Mesenchymal stem cell (in vitro differentiated cells and primary cell): ENCODE measurements around the gene PKP2.

ENCODE experiments used
- DNase-seq: peaks from one replicate; pipeline ENCODE4 v3.0.0-alpha.2; 2013
- H2AFZ ChIP-seq: one replicate; pipeline ENCODE4 v1.6.1; 2013; ENCODE audit warnings: low read depth, mild to moderate bottlenecking, control low read depth, inconsistent platforms, low read length, moderate library complexity
- H2AK5ac ChIP-seq: 2 replicates; pipeline ENCODE4 v1.6.1; 2013; ENCODE audit warnings: low read length, moderate library complexity, mild to moderate bottlenecking, inconsistent platforms; ENCODE audit not compliant: severe bottlenecking
- H2BK120ac ChIP-seq: one replicate; pipeline ENCODE4 v1.6.1; 2013; ENCODE audit warnings: low read depth, mild to moderate bottlenecking, inconsistent platforms, low read length, moderate library complexity
- H2BK12ac ChIP-seq, 2 experiments: one replicate each; pipeline ENCODE4 v1.6.1; 2013; ENCODE audit warnings: inconsistent platforms in 2 of 2, low read length in 2 of 2, mild to moderate bottlenecking in 2 of 2, moderate library complexity in 2 of 2, control low read depth in 1 of 2
- H2BK15ac ChIP-seq: one replicate; pipeline ENCODE4 v1.6.1; 2013; ENCODE audit warnings: mild to moderate bottlenecking, low read depth, inconsistent platforms; ENCODE audit not compliant: poor library complexity, severe bottlenecking
- H2BK5ac ChIP-seq: 2 replicates; pipeline ENCODE4 v1.6.1; 2013; ENCODE audit warnings: low read depth, mild to moderate bottlenecking, low read length, control low read depth, inconsistent platforms; ENCODE audit not compliant: poor library complexity, severe bottlenecking
- H3K14ac ChIP-seq, 2 experiments: one replicate each; pipeline ENCODE4 v1.6.1; 2013; ENCODE audit warnings: inconsistent platforms in 2 of 2, low read length in 2 of 2, control low read depth in 1 of 2, mild to moderate bottlenecking in 1 of 2, moderate library complexity in 1 of 2
- H3K18ac ChIP-seq, 2 experiments: one replicate each; pipeline ENCODE4 v1.6.1; 2013; ENCODE audit warnings: inconsistent platforms in 2 of 2, low read length in 2 of 2, control low read depth in 1 of 2, low read depth in 1 of 2, mild to moderate bottlenecking in 1 of 2
- H3K23ac ChIP-seq, 2 experiments: one replicate each; pipeline ENCODE4 v1.6.1; 2013; ENCODE audit warnings: inconsistent platforms in 2 of 2, low read length in 2 of 2, mild to moderate bottlenecking in 2 of 2, moderate library complexity in 2 of 2, control low read depth in 1 of 2
- H3K27ac ChIP-seq: 2 replicates; pipeline ENCODE4 v1.5.1; 2013; ENCODE audit warnings: mild to moderate bottlenecking, moderate library complexity, low read length, control low read depth, inconsistent platforms; ENCODE audit not compliant: poor library complexity, severe bottlenecking
- H3K27me3 ChIP-seq, 2 experiments: 2 replicates each; pipeline versions ENCODE4 v1.6.1 to v1.7.0; 2013; ENCODE audit warnings: low read length in 2 of 2, mild to moderate bottlenecking in 2 of 2, moderate library complexity in 2 of 2, control low read depth in 1 of 2, inconsistent platforms in 1 of 2; ENCODE audit not compliant: control insufficient read depth in 1 of 2, insufficient read depth in 1 of 2
- H3K36me3 ChIP-seq, 2 experiments: 2 replicates each; pipeline versions ENCODE4 v1.6.1 to v1.7.0; 2013; ENCODE audit warnings: low read length in 2 of 2, control low read depth in 1 of 2, inconsistent platforms in 1 of 2, low read depth in 1 of 2, mild to moderate bottlenecking in 1 of 2; ENCODE audit not compliant: insufficient read depth in 2 of 2, control insufficient read depth in 1 of 2
- H3K4ac ChIP-seq, 2 experiments: one replicate each; pipeline ENCODE4 v1.6.1; 2013; ENCODE audit warnings: inconsistent platforms in 2 of 2, low read length in 2 of 2, mild to moderate bottlenecking in 2 of 2, moderate library complexity in 2 of 2, control low read depth in 1 of 2, low read depth in 1 of 2
- H3K4me1 ChIP-seq: 2 replicates; pipeline ENCODE4 v1.6.1; 2013; ENCODE audit warnings: low read depth, low read length, control low read depth; ENCODE audit not compliant: control insufficient read depth, insufficient read depth
- H3K4me2 ChIP-seq: 2 replicates; pipeline ENCODE4 v1.6.1; 2013; ENCODE audit warnings: low read length, mild to moderate bottlenecking, inconsistent platforms; ENCODE audit not compliant: poor library complexity, severe bottlenecking
- H3K4me3 ChIP-seq, 2 experiments: 2 replicates each; pipeline versions ENCODE4 v1.5.1 to v1.7.0; 2013; ENCODE audit warnings: low read length in 2 of 2, mild to moderate bottlenecking in 2 of 2, control low read depth in 1 of 2, low read depth in 1 of 2; ENCODE audit not compliant: insufficient read depth in 1 of 2
- H3K79me1 ChIP-seq: replicated peaks from 2 replicates; pipeline ENCODE4 v1.6.1; 2013; ENCODE audit warnings: mild to moderate bottlenecking, control low read depth, low read length, inconsistent platforms; ENCODE audit not compliant: poor library complexity, severe bottlenecking
- H3K9ac ChIP-seq: 2 replicates; pipeline ENCODE4 v1.7.0; 2013; ENCODE audit warnings: mild to moderate bottlenecking, low read length, moderate library complexity
- H3K9me3 ChIP-seq: 2 replicates; pipeline ENCODE4 v1.7.0; 2013; ENCODE audit warnings: mild to moderate bottlenecking, low read length; ENCODE audit not compliant: control insufficient read depth
- H4K8ac ChIP-seq: one replicate; pipeline ENCODE4 v1.6.1; 2013; ENCODE audit warnings: inconsistent platforms, mild to moderate bottlenecking, low read length, moderate library complexity
- H4K91ac ChIP-seq: one replicate; pipeline ENCODE4 v1.6.1; 2013; ENCODE audit warnings: mild to moderate bottlenecking, low read length, inconsistent platforms
- WGBS: methylation state at CpG from one replicate; pipeline ENCODE4 v1.1.7; 2013; ENCODE audit warnings: mixed read lengths; 5-methylcytosine and 5-hydroxymethylcytosine counted together

Gene PKP2

DNA sequence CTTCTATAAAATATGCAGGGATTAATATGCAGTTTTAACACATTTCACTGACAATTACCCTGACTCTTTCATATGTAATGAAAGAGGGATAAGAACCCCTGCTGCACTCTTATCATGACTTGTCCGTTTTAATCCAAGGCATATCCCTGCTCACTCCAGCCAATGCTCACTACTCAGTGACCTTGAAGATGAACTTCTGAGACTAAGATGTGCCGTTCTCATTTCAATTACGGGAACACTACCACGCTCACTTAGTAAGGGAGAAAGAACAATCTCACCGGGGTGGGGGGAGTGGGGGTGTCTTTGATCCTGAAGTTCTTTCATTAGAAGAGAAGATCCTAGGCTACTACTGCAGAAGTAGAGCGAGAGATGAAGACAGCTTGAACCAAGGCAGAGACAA is 50.5 kb downstream of the PKP2 start:
- H2AK5ac ChIP-seq, result no peak overlapping the region
- no peak overlapping the region for H2BK5ac ChIP-seq
- H3K36me3 ChIP-seq, result no peaks in the 10 kb centered on the region
- no peaks in the 10 kb centered on the region for H3K79me1 ChIP-seq
- no peak overlapping the region for H3K14ac ChIP-seq
- H2AFZ ChIP-seq, result no peak overlapping the region
- no peak overlapping the region for H3K4me3 ChIP-seq
- no peak overlapping the region for H4K8ac ChIP-seq
- H2BK15ac ChIP-seq, result no peak overlapping the region
- H4K91ac ChIP-seq, result no peak overlapping the region
- H3K9me3 ChIP-seq, result no peaks in the 10 kb centered on the region
- no peak for DNase-seq
- H3K23ac ChIP-seq, result no peak overlapping the region
- WGBS, result 94% methylated on average over 6 of the region's 6 CpGs
- H3K18ac ChIP-seq, result no peak overlapping the region
- no peaks in the 10 kb centered on the region for H3K27me3 ChIP-seq
- no peaks in the 10 kb centered on the region for H3K4me1 ChIP-seq
- no peak overlapping the region for H2BK12ac ChIP-seq
- no peak overlapping the region for H2BK120ac ChIP-seq
- no peak overlapping the region for H3K27ac ChIP-seq
- no peak overlapping the region for H3K4me2 ChIP-seq
- no peak overlapping the region for H3K9ac ChIP-seq
- no peak overlapping the region for H3K4ac ChIP-seq

DNA sequence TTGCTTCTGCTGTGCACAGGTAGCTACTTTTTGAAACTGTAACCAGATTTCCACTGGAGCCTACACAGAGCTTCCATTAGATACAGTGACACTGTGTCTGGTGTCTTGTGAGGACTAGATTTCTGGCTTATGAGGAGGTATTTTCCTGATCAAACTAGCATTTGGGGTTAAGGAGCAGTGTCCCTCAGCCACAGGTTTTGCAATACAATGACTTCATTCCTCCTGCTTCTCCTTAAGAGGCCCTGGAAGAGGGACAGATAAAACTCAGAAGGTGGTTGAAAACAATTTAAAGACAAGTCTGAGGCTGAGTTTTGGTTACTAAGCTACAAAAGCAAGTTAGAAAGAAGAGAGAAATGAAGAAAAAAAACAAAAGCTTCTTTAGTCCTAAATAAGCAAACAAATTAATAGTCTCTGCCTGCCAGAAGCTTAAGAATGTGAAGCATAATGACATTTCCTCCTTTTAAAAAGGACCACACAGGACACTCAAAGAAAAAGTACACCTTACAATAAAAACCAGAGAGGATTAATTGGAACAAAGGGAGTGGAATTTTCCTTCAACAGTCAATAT is 53.0 kb downstream of the PKP2 start:
- Histone ChIP-seq H3K14ac (no peak overlapping the region), H3K18ac (peak overlapping the region in 1 of 2 experiments; percentile 43), H2AFZ (no peak overlapping the region), H4K8ac (no peak overlapping the region), H3K9ac (no peak overlapping the region), H2BK5ac (no peak overlapping the region), H2BK15ac (no peak overlapping the region), H3K27ac (no peak overlapping the region), H3K79me1 (no peaks in the 10 kb centered on the region), H3K4ac (no peak overlapping the region), H3K9me3 (no peaks in the 10 kb centered on the region), H3K23ac (no peak overlapping the region), H3K36me3 (no peaks in the 10 kb centered on the region), H3K4me3 (no peak overlapping the region), H2AK5ac (no peak overlapping the region), H2BK120ac (no peak overlapping the region), H3K27me3 (no peaks in the 10 kb centered on the region), H4K91ac (no peak overlapping the region), H2BK12ac (no peak overlapping the region), H3K4me1 (no peaks in the 10 kb centered on the region), H3K4me2 (no peak overlapping the region)
- DNase-seq, result peak; percentile 55

DNA sequence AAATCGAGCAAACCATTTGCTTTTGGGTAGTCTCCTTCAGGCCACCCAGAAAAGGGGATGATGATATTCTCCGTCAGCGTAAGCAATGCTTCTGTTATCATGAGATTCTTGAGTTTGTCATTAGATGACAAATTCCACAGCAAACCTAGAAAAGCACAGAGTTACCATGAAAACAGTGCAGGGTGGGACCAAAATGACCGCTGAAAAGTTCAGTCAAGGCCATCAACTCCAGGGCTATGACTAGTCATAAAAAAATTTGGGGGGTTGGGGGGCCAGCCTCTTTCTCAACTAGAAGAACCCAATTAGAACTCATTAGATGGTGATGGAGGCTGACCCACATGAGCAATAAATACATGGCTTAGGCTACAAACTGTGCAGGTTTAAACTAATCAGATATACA is 55.5 kb downstream of the PKP2 start:
- H3K9ac ChIP-seq, result no peak overlapping the region
- no peak overlapping the region for H3K23ac ChIP-seq
- peaks cover 4% of the 10 kb centered on the region for H3K9me3 ChIP-seq
- H3K4me1 ChIP-seq, result no peaks in the 10 kb centered on the region
- no peak overlapping the region for H4K91ac ChIP-seq
- no peak overlapping the region for H3K4ac ChIP-seq
- no peak overlapping the region for H2AFZ ChIP-seq
- no peaks in the 10 kb centered on the region for H3K27me3 ChIP-seq
- no peaks in the 10 kb centered on the region for H3K79me1 ChIP-seq
- no peak overlapping the region for H2BK5ac ChIP-seq
- no peak overlapping the region for H2AK5ac ChIP-seq
- H3K27ac ChIP-seq, result no peak overlapping the region
- no peak for DNase-seq
- H2BK15ac ChIP-seq, result no peak overlapping the region
- no peak overlapping the region for H3K18ac ChIP-seq
- no peaks in the 10 kb centered on the region for H3K36me3 ChIP-seq
- no peak overlapping the region for H2BK120ac ChIP-seq
- H3K14ac ChIP-seq, result no peak overlapping the region
- no peak overlapping the region for H2BK12ac ChIP-seq
- WGBS, result 77% methylated on average over 4 of the region's 4 CpGs
- no peak overlapping the region for H3K4me2 ChIP-seq
- no peak overlapping the region for H4K8ac ChIP-seq
- no peak overlapping the region for H3K4me3 ChIP-seq

DNA sequence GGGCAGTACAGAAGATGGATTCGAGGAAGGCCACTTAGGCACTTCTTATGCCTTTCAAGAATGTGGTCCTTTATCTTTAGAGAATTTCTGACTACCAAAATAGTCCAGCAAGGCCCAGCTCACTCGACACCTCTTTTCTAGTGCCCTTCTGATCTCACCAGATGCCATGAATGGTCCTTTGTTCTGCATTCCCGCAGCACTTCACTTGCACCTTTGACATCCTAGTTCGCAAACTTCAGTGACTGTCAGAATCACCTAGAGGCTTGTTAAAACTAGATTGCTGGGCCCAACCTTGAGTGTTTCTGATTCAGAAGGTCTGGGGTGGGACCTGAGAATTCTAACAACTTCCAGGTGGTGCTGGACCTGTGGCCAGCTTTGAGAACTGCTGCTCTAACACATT is 56.7 kb downstream of the PKP2 start:
- Histone ChIP-seq H4K91ac (no peak overlapping the region), H3K4me2 (no peak overlapping the region), H2BK15ac (no peak overlapping the region), H3K9ac (no peak overlapping the region), H3K27ac (no peak overlapping the region), H4K8ac (no peak overlapping the region), H2BK12ac (no peak overlapping the region), H3K9me3 (peaks cover 4% of the 10 kb centered on the region), H3K23ac (no peak overlapping the region), H2AK5ac (no peak overlapping the region), H3K79me1 (no peaks in the 10 kb centered on the region), H2BK5ac (no peak overlapping the region), H3K36me3 (no peaks in the 10 kb centered on the region), H2BK120ac (no peak overlapping the region), H3K4ac (no peak overlapping the region), H3K4me3 (no peak overlapping the region), H2AFZ (no peak overlapping the region), H3K4me1 (no peaks in the 10 kb centered on the region), H3K27me3 (no peaks in the 10 kb centered on the region), H3K14ac (no peak overlapping the region), H3K18ac (no peak overlapping the region)
- no peak for DNase-seq
- WGBS, result 92% methylated on average over 4 of the region's 4 CpGs
